Glomerular endothelial cell (primary cell): ENCODE data around the gene OR8K3. TPM values are rescaled to one million over a fixed set of nuclear protein-coding genes. Genes with fewer than 3 reads are reported as not detected.

Experiments
- DNase-seq: peaks from one replicate; pipeline ENCODE4 v3.0.0-alpha.2; 2011; ENCODE audit warnings: low read depth, low spot score; ENCODE audit errors: extremely low read depth
- total RNA-seq: library from RNA; depleted of rRNA; stranded (reverse); fragments of >200 nt; gene quantifications from 2 replicates; pipeline ENCODE4 v1.2.3, GENCODE V29; 2015

Gene OR8K3
- not detected in 2 replicates for total RNA-seq

DNA sequence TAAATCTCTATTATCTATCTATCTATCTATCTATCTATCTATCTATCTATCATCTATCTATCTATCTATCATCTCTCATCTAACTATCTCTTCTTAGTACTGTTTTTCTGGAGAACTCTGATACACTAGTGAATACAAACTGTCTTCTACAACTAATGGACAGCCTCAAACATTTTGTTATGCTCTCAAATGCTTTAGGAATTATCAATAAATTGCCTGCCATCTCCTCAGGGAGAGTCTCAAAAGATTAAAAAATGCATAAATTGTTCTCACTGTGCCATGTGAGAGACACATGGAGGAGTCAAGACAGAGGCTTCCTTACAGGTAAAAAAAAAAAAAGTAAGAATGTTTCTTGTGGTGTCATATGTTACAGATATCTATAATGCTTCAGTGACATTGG is at the start of gene OR8K3:
Gene OR8K3, plus strand, starts transcription at position 301 of the 400 bp plus-strand sequence. CDS start 3,163 bp downstream, outside the sequence.
- no peak for DNase-seq

DNA sequence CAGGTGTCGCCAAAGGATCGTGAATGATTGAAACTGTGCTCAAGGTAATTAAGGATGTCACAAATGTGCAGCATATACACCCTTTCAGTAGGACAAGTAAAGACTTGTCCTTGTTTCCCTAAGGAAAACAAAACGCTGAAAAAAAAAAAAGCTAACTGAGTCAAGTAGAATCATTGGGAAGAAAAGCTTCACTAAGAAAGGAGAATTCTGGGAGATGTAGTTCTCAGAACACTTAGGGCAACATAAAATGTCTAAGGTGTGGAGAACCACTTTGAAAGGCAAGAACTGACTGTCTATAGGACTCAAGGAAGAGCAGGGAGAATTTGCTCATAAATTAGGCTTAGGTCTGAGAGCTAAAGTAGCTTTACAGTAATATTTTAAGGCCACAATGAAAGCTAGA is 43.9 kb upstream of the OR8K3 start:
- no peak for DNase-seq

DNA sequence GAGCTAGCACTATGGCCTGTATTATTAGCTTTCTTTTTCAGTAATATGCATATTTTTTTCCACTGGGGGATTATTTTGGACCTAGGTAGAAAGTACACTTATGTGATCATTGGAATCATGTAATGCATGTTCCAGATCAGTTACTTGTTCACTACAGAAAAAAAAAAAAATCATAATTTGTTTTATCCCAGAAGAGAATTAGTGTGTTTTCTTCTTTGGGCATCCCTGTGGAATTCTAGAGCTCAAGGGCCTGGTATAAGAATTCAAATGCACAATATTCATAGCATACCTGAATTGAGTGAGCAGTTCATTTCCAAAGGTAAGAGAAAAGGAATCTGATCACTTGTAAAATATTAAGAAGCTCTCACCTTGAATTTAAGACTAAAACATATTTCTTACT is 41.1 kb upstream of the OR8K3 start, which contains the start of gene OR5T1:
Gene OR5T1, plus strand, starts transcription at position 301 of the 400 bp plus-strand sequence. CDS start 1,485 bp downstream, outside the sequence.
- DNase-seq = no peak

- DNase-seq = no peak
Observed at GRCh38 chr11:56292154-56292553, 22.8 kb upstream of the OR8K3 start, which contains the start of gene OR8H1. TSS of gene OR8H1 (minus strand) at chr11:56292254. CDS start at chr11:56291062, 1,192 bp downstream.

GRCh38 chr11:56296898-56297297 is 18.0 kb upstream of the OR8K3 start:
- DNase-seq = no peak

DNA sequence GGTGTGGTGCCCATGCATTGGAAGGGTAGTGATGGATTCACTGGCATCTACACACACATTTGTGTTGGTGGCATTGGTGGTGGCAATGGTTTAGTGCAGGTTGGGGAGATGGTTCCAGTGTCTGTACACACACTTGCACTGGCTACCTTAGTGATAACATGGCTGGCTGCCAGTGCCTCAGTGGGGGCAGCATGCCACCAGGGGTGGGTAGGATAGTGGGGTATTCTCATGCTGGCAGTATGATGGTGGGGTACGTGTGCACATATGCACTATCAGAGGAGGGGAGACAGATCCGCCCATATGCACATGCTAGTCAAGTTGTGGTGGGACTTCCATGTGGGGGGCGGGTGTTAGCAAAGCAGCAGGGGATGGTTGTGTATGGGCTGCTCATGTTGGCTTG is 7.1 kb upstream of the OR8K3 start:
- DNase-seq = no peak

GRCh38 chr11:56331861-56332491 is 17.0 kb downstream of the OR8K3 start:
- no peak for DNase-seq

DNA sequence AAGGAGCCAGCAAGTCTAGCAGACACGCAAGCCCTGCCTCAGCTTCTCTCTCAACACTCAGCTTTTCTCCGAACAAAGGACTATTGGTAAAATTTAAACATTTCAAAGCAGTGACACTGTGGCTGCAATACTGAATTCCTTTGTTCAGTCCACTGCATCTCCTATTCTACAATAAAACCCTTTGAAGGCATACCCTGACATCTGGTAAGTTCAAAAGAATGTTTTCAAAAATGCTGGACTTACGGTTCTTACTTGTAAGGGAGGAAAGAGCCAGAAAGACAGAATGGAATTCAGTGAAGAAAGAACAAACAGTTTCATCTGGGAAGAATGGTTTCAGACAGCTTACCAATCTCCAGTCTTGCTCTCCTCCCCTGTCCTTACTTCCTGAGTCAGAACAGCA is 18.2 kb downstream of the OR8K3 start:
- no peak for DNase-seq

GRCh38 chr11:56340289-56340688 is 25.3 kb downstream of the OR8K3 start:
- no peak for DNase-seq

DNA sequence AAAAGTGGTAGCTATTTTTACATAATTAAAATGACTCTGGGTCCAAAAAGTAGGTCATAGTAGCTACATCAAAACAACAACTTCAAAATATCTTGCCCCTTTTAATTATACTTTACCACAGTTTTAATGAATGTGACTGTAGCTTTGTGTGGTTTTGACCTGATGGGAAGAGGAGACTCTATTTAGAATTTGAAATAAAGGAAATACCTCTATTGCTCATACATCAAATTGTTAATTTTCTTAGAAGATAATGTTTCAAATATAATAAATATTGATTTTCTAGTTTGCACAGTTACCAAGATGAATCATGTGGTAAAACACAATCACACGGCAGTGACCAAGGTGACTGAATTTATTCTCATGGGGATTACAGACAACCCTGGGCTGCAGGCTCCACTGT is 30.8 kb downstream of the OR8K3 start, which contains the start of gene OR8K1:
Gene OR8K1, plus strand, starts transcription at position 301 of the 400 bp plus-strand sequence. Its CDS starts 0 bp downstream, at position 301.
- no peak for DNase-seq

DNA sequence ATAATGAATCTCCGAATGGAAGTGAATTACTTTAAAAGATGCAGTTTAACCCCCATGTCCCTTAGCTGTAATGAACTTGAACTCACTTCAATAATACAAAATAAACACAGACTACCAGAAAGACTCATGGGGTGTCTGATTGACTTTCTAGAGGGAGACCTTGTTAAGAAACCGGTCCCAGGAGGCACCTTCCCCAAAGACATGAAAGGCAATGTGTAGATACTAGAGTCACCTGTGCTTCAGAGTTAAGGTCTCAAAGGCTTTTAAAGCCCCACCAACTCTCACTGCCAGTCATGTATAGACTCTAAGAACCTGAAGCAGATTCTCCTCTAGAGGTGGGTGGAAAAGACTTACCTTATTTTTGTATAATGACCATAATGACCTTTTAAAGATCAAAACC is 39.0 kb downstream of the OR8K3 start, which contains the start of gene OR8J1:
Gene OR8J1, plus strand, starts transcription at position 301 of the 400 bp plus-strand sequence. CDS start 5,956 bp downstream, outside the sequence.
- no peak for DNase-seq

Other genes with a start within 250 kb of the OR8K3 start
- gene OR8I2, start 221.8 kb upstream of the OR8K3 start, total RNA-seq = not detected in 2 replicates
- gene OR8H2, start 211.5 kb upstream of the OR8K3 start, total RNA-seq = not detected in 2 replicates
- gene OR8H3, start 192.8 kb upstream of the OR8K3 start, total RNA-seq = not detected in 2 replicates
- gene OR8J3, start 174.9 kb upstream of the OR8K3 start, total RNA-seq = not detected in 2 replicates
- gene OR8K5, start 154.8 kb upstream of the OR8K3 start, total RNA-seq = not detected in 2 replicates
- not detected in 2 replicates for gene OR5J2, start 138.5 kb upstream of the OR8K3 start, total RNA-seq
- gene OR5T2, start 80.9 kb upstream of the OR8K3 start, total RNA-seq = not detected in 2 replicates
- not detected in 2 replicates for gene OR5T3, start 62.9 kb upstream of the OR8K3 start, total RNA-seq
- gene OR5T1, start 41.0 kb upstream of the OR8K3 start, total RNA-seq = not detected in 2 replicates
- not detected in 2 replicates for gene OR8H1, start 22.9 kb upstream of the OR8K3 start, total RNA-seq
- not detected in 2 replicates for gene OR8K1, start 30.9 kb downstream of the OR8K3 start, total RNA-seq
- not detected in 2 replicates for gene OR8J1, start 39.1 kb downstream of the OR8K3 start, total RNA-seq
- gene OR8U1, start 60.5 kb downstream of the OR8K3 start, total RNA-seq = not detected in 2 replicates
- gene OR5AL1, start 97.6 kb downstream of the OR8K3 start, total RNA-seq = not detected in 2 replicates
- not detected in 2 replicates for gene OR5M3, start 158.2 kb downstream of the OR8K3 start, total RNA-seq
- gene OR5M8, start 176.2 kb downstream of the OR8K3 start, total RNA-seq = not detected in 2 replicates
- gene OR5M11, start 228.1 kb downstream of the OR8K3 start, total RNA-seq = not detected in 2 replicates